HG03457 (cell line): ENCODE measurements around the gene FZD4.
"Not testable (repeated sequence)": the region's sequence is repeated elsewhere in the genome, so short reads cannot be mapped to it uniquely, and the experiment has no call there.

Experiments used
- ATAC-seq: cut with Tn5 transposase; IDR thresholded peaks from one replicate; pipeline ENCODE4 v1.9.1; 2021; ENCODE audit warnings: moderate number of reproducible peaks; ENCODE audit not compliant: unreplicated experiment

FZD4 gene

DNA sequence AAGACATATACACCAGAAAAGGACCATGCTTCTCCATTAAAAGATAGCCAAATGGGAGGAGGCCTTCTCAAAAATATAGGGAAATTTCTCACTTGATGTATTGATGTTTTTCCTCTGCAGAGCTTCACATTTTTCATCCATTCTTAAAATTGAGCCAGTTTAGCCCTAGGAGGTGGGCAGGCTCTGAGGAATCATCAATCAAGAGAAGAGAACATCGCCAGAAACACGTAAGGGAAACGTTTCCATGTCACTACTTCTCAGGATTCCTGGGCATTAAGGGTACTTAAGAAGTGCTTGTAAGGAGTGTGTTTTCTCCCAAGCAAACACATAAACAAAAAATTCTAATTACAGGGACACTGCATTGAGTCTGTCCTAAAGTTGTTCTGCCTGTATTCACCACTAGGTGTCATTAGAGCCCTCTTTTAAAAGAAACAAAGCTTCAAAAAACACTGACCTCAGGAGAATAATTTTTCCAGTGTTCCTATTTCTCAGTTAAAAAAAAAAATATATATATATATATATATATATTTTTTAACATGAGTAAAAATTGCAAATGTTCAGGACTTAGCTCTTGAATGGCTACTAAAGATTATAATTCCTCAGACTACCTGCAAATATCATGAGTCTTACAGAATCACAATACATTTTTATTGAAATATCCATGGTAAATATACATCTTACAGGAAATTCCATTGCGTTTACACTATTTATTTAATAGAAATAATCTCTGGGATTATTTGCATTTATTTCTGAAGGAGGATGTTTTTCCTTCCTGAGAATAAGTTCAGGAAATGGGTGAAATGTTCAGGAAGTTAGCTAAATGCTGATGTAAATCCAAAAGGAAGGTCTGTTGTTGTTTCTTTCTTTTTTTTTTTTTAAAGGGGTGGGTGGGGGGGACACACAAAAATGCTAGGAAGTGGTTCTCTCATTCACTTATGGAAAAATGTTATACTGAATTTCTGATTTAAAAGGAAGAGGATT is 16.0 kb downstream of the FZD4 start:
- no peak for ATAC-seq

DNA sequence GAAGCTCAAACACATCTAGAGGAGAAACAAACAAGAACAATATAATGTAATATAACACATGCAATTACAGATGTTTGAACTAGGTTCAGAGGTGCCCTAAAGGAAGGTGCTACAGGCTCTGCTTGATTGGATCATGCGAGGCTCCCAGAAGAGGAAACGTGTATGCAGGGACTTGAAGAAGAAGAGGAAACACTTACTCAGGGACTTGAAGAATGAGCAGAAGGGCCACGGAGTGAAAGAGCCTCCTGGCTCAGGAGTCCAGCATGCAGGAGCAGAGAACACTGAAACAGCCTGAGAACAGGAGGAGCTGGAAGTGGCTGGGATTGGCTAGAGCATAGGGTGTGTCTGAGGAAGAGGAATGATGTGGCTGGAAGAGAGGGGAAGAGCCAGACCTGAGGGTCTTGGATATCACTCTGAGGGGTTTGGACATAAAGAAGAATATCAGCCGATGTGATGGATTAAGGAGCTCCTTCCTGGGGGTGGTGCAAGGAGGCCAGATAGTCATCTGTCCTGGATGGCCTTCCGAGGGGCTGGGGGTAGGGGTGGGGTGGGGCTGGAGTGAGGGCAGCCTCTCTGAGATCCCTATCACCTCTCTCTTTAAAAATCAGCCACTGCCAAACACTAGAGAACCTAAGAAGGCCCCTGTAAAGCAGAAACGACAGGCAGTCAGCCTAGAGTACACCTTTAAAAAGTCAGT is 16.8 kb downstream of the FZD4 start:
- no peak for ATAC-seq

DNA sequence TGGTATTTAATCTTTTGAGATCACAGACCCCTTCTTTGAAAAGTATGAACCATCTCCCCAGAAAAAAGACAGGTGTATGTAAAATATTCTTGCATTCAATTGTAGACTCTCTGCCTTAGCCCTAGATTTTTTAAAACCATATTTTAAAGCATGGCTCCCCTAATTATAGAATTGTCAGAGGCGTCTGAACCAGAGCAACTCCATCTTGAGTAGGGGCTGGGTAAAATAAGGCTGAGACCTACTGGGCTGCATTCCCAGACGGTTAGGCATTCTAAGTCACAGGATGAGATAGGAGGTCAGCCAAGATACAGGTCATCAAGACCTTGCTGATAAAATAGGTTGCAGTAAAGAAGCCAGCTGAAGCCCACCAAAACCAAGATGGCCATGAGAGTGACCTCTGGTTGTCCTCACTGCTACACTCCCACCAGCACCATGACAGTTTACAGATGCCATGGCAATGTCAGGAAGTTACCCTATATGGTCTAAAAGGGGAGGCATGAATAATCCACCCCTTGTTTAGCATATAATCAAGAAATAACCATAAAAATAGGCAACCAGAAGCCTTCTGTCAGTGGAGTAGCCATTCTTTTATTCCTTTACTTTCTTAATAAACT is 17.9 kb downstream of the FZD4 start:
- ATAC-seq, result not testable (repeated sequence)

DNA sequence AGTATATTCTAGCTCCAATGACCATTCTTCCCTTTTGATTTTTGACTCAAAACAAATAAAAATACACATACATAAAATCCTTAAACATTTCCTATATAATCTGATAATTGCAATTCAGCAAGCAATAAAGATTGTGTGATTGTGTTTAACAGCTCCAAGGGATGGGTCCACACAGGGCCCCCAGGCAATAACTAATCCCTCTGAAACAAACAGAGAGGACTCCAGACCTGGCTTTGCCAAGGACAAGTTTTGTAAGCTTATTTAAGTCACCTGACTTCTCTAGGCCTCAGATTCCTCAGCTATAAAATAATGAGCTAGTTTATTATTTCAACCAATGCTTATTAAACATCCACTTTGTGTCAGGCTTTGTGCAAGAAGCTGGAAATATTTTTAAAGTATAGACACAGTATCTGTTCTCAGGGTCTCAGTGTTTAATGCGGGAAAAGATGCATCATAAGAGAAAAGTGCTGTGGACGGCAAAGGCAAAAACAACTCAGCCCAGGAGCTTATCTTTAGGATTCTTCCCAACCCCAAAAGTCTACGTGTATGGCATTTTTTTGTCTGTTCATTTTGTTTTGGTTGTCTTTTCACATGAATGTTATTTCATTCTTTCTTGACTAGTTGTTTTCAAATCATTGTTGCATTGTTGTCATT is 20.1 kb downstream of the FZD4 start:
- no peak for ATAC-seq

DNA sequence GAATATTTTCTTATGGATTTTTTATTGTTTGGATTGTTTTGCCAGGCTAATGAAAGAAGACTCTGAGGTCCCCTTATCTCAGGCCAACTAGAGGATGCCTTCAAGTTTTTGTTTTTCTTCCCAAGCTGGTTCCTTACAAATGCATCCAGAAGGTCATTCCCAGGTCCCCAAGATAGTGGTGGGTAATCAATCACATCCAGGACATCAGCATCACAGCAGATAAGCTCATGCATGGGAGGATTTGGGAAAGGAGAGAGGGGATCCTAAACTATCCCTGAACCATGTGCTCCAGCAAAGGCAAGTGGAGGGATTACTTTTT is 20.7 kb downstream of the FZD4 start:
- ATAC-seq, result no peak

DNA sequence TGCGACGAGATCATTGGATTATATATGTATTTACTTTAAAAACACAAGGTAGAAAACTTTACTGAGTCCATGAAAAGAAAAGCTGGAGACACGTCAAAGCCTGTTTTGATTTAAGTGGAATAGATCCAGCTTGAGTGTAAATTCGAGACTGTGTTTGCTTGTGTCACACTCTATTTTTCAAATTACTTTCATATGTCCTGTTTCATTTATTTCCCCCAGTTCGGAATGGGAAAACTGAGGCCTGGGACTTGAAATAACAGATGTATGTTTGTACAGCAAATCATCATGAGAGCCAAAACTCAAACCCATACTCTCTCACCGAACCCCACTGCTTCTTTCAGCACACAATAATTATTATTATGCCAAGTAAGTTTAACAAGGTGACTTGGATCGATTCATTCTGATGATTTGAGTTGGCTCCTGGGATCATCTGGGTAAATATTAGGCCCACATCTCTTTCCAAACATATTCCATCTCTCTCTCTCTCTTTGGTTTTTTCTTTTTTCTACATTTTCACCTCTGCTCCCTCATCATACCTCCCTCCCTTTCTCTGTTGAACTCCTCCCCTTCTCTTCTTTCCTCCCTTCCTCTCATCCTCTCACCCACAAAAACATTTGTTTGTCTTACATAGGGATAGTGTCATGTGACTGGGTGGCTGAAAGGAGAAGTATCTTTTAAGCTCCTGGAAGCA is 21.2 kb downstream of the FZD4 start:
- no peak for ATAC-seq

DNA sequence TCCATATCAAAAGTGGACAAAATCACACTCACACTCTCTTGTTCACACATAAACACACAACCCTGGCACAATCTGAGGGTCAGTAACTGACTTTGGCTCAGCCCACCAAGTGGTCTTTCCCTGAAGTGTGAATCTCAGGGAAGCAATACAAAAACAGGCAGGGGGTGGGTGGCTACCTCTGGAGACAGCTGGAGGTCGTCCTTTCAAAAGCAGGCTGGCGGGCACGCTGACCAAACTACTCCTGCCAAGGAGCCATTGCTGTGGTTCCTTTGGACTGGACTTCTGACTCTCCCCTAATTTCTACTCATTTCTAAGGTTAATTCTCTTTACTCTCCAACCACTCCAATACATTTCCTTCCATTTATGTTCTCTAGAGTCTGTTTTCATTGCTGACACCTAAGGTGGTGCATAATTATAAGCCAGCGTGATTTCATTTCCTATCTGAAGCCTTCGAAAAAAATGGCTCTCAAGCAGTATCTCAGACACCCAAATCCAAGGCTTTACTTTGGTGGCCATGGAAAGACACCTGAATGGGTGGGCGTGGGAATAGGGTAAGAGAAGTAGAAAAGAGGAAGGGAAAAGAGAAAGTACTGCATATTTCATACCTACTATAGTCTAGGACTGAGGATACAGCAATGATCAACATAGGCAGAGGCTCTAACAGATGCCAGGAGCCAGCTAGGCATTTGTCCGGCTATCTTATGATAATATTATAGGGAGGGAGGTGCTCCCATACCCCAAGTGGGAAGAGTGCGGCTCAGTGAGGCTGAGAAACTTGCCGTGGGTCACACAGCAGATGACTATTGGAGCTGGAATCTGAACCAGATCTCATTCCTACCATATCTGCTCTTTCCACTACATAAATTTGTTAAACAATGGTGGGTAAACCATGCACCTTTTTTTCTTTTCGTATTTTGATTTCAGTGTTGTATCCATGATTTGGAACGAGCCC is 22.0 kb downstream of the FZD4 start:
- ATAC-seq, result no peak

DNA sequence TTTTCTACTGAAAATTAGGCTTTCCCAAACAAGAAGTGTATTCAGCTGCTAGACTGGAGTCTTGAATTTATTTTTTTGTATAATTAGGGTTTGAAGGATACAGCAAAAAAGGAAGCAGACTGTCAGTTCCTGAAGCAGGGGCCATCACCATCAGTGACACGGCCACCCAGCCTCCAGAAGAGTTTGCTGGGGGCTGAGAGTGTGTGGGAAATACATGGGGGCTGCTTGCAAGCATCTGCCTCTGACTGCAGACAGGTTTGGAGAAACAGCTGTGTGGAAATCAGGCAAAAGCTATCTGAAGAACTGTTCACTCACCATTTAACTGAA is 23.0 kb downstream of the FZD4 start:
- ATAC-seq, result no peak

DNA sequence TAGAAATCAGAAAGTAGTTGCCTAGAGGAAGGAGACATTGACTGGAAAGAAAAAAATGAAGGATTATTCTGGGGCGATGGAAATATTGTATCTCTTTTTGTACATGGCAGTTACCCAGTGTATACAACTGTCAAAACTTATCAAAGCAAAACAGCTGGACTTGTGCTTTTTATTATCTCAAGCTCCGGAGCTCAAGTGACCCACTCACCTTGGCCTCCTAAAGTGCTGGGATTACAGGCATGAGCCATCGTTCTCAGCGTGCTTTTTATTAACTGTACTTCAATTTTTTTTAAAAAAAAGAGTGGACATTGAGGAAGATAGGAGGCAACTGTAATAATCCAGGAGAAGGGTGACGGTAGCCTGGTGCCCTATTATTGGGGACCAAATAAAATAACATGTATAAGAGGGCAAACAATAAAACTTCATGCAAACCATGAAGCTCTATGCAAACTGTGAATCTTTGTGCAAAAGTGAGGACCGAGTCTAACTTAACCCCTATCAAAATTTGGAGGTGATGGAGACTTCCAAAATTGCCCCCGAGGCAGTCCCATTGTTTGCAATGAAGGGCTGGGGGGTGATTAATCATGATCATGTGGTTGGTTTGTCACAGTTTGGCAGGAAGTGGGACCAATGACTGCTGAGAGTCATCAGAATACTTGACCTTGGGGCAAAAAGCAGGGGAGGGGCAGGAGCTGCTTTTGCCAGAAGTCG is 23.5 kb downstream of the FZD4 start:
- ATAC-seq, result no peak

DNA sequence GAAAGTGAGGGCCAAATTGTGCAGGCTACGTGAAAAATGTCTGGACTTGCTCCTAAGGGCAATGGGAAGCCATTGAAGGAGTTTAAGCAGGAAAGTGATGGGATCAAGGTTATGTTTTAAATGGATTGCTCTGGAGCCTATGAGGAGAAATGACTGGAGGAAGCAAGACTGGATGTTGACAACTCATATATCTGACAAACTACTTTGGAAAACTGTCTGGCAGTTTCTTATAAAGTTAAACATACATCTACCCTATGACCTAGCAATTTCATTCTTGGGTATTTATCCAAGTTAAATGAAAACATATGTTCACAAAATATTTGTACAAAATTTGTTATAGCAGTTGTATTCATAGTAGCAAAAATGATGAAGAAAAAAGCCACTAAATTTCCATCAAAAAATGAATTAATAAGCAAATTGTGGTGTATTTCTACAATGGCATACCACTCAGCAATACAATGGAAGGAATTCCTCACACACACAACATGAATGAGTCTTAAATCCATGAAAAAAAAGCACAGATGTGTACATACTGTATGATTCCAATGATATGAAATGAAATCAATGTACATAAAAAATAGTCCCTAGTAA is 24.1 kb downstream of the FZD4 start:
- no peak for ATAC-seq

DNA sequence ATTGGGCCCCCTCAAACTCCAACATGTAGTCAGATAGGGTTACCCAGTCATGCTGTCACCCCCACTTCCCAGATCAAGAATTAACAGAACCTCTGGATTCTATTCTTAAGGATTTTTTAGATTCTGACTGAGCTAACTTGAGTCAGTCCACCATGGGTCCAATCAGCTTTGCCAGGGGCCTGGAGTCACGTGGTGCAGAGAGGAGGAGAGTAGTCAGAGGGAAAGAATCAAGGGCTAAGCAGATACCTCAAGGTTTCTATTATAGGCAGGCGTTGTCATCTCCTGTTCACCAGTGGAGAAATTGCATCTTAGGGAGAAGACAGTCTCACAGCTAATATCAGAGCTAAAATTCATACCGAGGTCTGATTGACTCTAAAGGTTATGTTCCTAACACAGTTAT is 28.2 kb downstream of the FZD4 start:
- no peak for ATAC-seq

DNA sequence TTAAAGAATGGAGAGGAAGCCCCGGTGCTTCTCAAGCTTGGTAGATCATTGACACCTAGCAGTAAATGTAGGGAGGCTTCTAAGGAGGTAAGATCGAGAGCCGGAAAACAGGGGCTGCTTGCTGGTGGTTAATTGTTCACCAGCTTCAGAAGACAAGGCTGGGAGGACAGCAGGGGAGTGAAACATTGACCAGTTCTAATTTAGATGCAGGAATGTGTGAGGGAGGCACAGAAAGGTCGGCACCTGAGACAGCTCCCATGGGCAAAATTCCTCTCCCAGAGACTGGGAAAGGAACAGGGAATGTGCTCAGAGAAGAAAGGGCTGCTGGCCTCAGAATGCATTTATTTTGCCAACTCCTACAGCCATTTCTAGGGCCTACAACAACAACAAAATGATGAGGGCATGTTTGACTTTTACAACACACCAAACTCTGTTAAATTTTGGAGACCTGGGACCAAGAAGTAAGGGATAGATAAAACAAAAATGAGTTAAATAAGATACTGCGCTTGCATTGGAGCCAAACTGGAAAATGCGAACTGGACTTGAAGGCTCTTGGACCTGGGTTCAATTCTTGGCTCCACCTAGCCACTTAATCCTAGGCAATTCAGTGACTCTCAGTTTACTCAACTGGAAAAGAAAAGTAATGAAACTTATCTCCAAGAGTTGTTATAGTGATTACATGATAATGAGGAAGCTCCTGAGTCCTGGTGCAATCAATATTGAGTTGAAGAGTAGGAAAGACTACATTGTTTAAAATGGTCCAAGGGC is 31.0 kb downstream of the FZD4 start:
- no peak for ATAC-seq

DNA sequence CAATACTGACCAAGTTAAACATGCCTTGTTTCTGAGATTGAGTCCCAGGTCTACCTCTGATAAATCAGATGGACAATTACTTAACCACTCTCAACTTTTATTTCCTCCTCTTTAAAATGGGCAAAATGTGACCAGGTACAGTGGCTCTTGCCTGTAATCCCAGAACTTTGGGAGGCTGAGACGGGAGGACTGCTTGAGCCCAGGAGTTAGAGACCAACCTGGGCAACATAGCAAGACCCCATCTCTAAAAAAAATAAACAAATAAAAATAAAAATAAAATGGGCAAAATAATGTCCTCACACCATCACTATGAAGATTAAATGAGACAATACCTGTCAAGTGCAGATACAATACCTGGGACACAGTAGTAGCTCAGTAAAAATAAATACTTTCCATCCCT is 33.0 kb downstream of the FZD4 start:
- no peak for ATAC-seq

DNA sequence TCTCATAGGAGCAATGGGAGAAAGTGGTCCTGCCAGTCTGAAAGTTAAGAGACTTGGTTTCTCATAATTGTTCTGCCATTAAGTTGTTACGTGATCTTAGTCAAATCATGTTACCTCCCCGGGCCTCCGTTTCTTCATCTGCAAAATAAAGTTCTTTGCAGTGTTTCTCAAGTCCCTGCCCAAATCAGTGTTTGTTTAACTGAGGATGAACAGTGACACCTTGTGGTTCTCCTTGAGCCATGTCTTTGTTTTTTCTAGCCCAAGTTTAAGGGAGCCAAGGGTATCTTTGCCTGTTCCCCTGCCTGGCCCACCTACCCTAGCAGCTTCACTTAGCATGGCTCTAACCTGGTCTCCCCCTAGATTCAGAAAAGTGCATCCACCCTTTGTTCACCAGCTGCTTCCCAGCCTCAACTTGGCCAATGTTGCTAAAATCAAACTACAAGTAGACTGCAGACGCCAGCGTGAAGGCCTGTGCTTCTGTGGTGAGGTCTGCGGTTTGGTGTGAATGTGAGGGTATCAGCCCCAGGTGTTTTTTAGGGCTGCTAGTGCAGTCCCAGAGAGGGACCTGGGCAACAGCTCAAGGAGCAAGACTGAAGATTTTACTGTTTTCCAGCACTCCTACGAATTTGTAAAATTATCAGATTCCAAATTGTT is 35.5 kb downstream of the FZD4 start:
- ATAC-seq, result no peak

DNA sequence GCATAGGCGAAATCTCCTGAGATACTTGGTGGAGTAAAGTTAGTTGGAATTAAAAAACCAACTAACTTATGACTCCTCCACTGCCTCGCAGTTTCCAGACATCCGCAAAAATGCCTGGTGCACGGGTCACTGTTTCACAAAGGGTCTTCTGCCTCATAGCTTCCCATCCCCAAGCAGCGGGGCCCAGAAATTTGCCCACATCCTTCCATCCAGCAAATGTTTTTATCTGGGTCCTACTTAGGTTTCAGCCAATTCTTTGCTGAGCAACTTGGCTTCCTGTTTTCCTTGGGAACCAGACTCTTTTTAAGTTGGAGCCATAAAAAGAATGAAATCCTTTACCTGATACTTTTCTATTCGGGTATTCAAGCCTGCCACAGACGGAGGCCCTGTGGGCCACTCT is 36.2 kb downstream of the FZD4 start:
- ATAC-seq, result no peak

DNA sequence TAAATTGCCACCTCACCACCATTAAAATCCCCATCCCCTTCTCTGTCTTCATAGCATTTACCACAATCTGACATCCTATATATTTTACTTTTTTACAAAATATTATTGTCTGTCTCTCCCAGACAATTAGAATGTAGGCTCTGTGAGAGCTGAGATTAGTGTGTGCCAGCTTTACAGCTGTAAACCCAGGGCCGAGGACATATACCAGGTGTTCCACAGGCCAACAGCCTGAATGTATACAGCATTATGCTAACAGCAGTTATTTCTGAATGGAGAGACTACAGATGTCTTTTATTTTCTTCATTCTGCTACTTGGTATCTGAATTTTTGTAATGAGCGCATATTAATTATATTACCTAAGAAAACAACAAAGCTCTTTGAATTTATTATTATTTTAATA is 36.7 kb downstream of the FZD4 start:
- no peak for ATAC-seq

DNA sequence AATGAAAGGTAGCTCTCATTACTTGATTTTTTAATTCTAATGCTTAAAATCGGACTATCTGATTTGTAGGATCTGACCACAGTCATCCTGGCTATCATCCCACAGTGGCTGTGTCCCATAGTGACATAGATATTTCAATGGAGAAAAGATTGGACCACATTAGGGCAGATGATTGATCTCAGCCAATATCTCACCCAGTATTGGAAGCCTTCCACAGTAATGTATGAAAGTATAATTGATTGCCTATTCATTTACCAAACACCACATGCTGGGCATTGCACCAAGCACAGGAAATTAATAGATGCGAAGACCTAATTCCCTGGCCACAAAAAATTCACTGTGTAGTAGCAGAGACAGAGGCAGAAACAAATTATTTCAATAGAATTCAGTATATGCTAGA is 37.6 kb downstream of the FZD4 start:
- no peak for ATAC-seq

DNA sequence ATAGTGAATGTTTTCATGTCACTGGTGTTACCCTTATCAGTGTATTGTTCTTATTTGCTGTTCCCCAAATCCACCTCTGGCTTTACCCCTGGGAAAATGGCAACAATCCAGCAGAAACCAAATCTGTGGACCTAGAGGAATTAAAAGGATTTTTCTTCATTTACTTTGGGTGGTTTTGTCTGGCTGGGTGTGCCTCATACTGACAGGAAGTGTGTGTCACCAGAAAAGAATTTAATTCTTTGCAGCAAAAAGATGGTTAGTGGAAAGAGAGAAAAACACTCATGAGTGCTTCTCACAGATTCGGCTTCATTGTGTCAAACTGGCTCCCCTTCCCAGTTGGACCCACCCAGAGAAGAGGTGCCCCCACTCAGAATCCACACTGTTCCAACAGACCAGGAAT is 38.9 kb downstream of the FZD4 start:
- no peak for ATAC-seq
